Measurements from ENCODE around the gene ACTR8.

GRCh38 chr3:53834429-53835095 lies 47.4 kb downstream of the ACTR8 start:
- TF ChIP-seq CTCF (conservative IDR thresholded peaks at IDR 0.05; ENCODE audit: low read length) (no peak), EZH2phosphoT487 (IDR thresholded peaks at IDR 0.05; ENCODE audit: borderline replicate concordance, low read depth, low read length) (no peak)
